Measurements from ENCODE around the gene MBNL2. TPM values are rescaled to one million over a fixed set of nuclear protein-coding genes. Genes with fewer than 3 reads are reported as not detected.

Gene MBNL2
- total RNA-seq, 1 donor from 2014 or later = 67.6 TPM

DNA sequence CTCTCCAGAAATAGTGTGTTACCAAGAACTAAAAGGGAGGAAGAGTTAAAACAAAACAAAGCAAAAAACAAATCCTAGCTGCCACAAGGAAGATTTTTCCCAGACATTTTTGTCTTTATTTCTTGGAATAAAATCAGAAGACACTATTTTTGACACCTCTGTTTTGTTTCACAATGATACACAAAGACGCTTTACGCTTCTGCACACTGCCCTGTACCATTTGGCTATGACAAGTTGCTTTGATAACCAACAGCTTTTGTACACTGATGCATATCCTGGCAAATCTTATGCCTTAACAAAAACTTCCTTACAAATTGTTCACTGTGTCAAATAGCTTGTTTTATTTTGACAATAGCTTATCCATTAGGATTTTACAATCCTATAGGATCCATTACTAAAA is 108.3 kb downstream of the MBNL2 start:
- intact Hi-C loops (cut with DNase I) = no loop called here
- no peak for DNase-seq (ENCODE audit: low spot score)

DNA sequence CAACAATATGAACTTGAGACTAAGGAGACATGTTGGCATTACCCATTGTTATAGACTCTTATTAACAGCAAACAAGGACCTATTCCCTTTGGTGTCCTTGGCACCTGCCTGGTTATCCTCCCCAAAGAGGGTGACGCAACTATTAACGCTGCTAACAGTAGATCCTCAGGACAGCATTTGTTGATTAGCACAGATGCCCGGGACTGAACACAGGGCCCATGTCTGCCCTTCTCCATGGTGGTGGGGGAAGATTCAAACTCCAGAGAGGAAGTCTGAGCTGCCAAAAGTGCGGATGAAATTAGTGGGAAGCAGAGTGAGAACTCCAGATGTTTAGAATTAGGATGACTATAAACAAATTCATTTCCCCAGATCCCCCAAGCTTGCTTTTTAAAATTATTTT is 110.6 kb downstream of the MBNL2 start:
- DNase-seq (ENCODE audit: low spot score) = no peak
- intact Hi-C loops (cut with DNase I) = no loop called here

DNA sequence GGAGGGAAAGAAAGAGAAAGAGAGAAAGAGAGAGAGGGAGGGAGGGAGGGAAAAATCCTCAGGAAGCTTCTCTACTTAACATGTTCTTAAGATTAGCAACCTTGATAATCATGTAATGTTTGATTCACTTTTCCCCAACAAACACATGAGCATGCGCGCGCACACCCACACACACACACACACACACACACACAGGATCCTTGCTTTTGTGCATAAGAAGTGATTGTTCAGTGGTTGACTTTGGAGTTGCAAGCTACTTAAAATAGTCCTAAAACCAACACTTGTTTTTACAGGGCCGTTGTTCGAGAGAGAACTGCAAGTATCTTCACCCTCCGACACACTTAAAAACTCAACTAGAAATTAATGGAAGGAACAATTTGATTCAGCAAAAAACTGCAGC is 111.8 kb downstream of the MBNL2 start:
- no peak for DNase-seq (ENCODE audit: low spot score)
- intact Hi-C loops (cut with DNase I) = no loop called here

DNA sequence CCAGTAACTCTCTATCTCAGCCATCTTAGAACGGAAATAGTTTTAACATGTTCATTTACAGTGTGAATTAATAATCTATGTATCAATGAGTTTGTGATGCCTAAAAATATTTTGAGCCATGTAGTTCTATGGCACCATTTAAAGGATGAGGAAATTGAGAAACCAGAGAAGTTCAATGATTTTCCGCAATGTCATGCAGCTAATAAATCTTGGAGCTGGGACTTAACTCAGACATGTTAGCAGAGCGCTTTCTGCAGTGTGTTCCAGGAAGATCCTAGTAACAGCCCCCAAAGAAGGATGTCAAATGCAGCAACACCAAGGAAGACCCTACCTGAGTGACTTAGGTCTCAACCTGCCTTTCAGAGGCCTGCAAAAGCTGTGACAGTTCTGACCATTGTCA is 112.6 kb downstream of the MBNL2 start:
- intact Hi-C loops (cut with DNase I) = no loop called here

DNA sequence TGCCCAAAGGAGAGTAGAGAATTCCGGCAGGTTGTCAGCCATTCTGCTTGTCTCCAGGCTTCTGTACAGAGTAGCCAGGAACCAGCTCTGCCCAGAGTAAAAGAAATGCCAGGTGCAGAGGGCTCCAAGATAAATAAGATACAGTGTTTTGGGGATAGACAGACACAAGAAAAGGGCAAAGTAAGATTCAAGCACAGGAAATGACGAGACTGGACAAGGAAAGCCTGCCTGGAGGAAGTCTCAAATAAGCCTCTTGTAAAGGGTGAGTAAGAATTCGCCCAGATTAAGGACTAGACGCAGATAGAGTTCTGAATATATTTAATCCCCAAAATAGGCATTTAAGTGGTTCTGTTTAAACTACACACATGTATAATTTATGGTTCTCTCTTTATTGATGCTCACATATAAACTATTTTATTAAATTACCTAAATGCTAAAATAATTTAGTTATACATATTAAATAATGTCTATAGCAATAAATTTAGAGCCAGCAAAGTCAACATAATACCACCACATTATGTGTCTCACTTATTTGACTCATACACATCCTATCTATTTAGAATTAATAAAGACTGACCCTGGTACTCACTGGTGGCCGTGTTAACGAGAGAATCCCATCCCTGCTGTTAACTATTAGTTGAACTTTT is 113.5 kb downstream of the MBNL2 start:
- intact Hi-C loops (cut with DNase I) = no loop called here
- no peak for DNase-seq (ENCODE audit: low spot score)

More for the DNA sequence above, 112.6 kb downstream of the MBNL2 start:
- DNase-seq (ENCODE audit: low spot score) = no peak

DNA sequence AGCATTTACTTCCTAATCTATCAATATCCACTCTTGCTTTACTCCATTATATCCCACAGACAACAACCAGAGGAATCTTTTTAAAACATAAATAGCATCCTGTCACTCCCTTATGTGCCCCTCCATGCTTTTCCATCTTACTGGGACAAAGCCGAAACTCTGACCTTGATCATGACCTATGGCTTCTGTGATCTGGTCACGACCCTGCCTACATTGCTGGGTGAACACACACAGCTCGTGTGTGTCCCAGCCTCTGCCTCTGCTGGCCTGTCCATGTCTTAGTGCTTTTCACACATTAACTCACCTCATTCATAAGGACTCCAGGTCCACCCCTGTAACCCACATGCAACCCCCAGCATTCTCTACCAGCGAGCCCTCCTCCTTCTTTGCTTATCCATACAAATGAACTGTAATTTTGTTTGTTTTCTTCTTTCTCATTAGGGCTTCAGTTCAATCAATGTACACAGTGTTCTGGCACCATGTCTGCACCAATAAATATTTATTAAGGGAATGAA is 115.9 kb downstream of the MBNL2 start:
- intact Hi-C loops (cut with DNase I) = no loop called here
- DNase-seq (ENCODE audit: low spot score) = no peak

DNA sequence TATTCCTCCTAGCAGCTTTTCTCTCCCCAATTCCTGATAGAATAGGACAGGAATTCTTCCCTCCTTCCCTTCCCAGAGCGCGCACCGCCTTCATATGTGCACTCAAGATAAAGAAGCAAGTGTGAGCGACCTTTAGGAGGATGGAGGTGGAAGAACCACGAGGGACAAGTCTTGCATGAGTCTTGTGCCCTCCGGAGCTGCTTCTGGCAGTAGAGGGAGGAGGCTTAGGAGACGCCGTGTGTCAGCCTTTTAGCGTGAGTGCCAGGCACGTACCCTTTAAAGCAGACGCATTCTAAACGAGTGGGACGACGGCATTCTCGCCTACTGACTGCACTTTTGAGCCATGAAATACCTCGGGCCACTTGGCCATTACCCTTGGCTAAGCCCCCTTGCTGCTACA is 116.4 kb downstream of the MBNL2 start:
- intact Hi-C loops (cut with DNase I) = no loop called here
- DNase-seq (ENCODE audit: low spot score) = no peak

DNA sequence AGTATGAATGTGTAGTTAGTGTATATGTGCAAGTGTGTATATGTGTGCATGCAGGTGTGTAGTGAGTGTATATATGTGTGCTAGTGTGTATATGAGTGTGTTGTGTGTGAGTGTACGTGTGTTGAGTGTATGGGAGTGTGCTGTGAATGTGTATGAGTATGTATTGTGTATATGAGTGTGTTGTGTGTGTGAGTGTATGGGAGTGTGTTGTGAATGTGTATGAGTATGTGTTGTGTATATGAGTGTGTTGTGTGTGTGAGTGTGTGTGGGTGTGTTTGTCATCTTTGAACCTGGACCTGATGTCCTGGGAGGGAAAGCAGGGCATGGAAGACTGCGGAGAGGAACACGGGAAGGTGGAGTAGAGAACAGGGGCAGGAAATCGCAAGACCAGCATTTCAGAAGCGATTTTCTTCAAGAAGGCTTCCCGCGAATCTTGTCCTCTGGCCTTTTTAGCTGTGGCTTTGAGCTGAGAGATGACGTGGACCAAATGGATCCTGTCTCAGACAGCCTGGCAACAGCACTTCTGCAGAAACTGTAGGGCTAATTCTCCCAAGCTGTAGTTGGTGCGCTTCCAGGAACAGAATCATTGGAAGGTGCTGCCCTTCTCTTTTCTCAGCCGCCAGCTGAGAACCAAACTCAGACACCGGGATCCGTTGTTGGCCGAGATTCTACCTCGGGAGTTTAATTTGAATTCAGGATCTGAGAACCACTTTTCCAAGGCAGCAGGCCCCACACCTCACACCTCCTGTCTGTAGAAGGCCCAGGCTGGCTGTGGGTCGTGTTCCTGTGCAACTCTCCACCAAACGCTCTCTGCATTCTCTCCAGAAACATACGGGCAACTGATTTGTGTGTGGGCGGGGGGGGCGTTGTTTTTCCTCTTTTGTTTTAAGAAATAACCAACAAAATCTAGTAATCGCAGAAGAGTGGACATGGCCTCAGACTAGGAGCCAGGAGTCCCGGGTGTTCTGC is 117.2 kb downstream of the MBNL2 start:
- no peak for DNase-seq (ENCODE audit: low spot score)
- intact Hi-C loops (cut with DNase I) = no loop called here

DNA sequence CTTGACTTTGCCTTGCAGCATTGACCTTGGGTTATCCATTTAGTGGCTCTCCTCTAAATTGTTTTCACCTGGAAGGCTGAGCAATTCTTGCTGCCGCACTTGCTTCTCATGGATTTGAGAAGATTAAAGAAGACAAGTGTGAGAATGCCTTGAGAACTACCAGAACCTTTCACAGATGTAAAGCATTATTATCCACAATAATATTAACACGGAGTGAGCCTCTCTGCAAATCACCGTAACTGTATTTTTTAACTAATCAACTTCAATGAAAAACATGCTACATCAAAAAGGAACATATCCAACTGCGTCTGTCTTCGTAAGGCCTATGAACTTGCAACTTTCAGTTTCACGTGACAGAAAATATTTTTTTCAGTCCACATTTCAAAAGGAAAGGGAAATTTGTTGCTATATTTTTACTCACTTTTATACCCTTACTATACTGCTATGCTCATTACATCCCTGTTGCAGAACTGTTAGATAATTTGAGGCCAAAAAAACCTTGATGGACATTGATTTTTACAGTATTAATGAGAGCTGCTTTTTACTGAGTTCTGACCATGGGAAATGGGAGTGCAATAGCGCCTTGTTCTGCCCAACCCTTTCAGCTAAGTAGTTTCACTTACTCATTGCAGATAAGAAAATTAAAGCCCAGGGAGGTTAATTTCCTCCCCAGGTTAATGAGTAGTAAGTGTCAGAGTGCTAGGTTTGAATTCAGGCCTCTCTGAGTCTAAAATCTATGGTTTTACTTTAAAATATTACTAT is 118.0 kb downstream of the MBNL2 start:
- intact Hi-C loops (cut with DNase I) = loop anchor here (5.0 kb wide), 1 partner anchor 83 kb away; no protein-coding TSS in a partner anchor
- DNase-seq (ENCODE audit: low spot score) = no peak

DNA sequence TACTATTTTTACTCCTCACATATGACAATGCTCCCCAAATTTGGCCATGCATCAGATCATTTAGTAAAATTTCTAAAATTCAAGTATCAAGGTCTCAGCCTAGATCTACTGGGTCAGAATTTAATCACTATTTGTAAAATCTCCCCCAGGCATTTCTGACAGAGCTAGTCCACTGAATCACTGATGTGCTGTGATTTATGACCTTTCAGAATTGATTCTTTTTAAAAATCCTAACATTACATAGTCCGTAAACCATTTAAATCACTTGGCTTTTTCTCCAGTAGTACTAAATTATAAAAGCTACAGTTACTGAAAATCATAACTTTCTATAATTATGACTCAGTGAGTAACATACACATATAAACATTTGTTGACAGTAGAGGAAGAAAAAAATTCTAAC is 119.0 kb downstream of the MBNL2 start:
- intact Hi-C loops (cut with DNase I) = loop anchor here (5.0 kb wide), 1 partner anchor 84 kb away; no protein-coding TSS in a partner anchor
- no peak for DNase-seq (ENCODE audit: low spot score)

DNA sequence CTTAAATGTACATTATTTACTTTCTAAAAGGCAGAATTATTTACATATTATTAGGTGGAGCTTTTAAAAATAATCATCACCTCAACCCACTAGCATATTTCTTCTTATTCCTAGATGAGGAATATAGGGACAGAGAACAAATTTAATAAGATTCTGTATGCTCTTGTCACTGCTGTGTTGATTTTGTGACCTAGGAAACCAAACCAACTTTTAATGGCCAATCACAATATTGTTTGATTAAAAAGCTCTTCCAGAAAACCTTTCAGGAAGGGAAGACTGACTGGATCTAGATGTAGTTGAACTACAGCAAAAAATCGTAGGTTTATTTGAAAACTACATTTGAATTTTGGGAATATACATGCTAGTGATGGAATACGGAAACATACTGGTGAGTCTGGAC is 120.0 kb downstream of the MBNL2 start:
- no peak for DNase-seq (ENCODE audit: low spot score)
- intact Hi-C loops (cut with DNase I) = loop anchor here (5.0 kb wide), 1 partner anchor 85 kb away; no protein-coding TSS in a partner anchor

DNA sequence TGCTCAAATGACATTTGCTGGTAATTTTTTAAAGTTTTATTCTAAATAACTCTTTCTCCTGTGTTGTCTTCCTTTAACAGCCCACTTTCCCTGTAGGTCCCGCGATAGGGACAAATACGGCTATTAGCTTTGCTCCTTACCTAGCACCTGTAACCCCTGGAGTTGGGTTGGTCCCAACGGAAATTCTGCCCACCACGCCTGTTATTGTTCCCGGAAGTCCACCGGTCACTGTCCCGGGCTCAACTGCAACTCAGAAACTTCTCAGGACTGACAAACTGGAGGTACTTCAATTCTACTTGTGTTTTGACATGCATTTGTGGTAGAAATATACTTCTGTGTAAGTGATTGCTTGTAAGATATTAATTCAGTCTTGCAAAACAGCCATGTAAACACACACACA is 120.8 kb downstream of the MBNL2 start:
- no peak for DNase-seq (ENCODE audit: low spot score)
- intact Hi-C loops (cut with DNase I) = loop anchor here (5.0 kb wide), 1 partner anchor 86 kb away; no protein-coding TSS in a partner anchor

DNA sequence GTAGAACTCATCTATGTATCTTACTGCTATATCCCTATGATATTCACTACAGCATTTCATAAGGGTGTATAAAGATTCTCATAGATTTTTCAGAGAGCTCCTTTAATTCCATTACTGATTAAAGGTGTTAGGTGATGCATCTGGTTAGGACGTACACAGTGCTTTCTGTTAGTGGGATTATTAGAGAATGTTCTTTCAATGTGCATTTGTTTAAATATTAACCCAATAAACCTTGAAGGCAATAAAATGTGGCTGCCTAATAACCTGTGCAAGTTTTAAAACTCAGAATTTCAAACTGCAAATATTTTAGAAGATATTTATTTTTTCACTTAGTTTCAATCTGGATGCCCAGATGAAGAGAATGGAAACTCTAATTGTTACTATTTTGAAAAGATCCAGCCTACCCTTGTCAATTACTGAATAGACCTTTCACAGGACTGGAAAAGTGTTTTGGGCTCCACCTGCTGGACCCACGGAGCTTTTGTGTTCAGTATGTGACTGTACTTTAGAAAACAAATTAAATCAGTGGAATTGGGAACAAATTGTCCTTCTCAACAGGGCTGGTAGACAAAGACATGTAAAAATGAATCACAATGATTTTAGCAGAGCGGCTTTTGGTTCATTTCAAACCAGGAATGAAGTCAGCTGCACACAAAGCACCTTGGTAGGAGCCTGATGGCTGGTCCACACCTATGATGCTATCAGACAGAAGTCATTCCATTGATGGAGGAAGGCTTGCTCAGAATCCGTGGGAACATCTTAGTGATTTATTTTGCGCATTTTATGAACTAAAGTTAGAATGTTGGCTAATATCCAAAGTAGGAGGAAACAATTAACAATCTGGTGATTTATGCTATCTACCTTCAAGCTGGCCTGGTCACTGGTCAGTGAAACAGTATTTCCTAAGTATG is 122.4 kb downstream of the MBNL2 start:
- intact Hi-C loops (cut with DNase I) = loop anchor here (1.0 to 5.0 kb wide), 3 partner anchors 87 to 235 kb away; partner anchors contain the start of gene MBNL2
- no peak for DNase-seq (ENCODE audit: low spot score)

DNA sequence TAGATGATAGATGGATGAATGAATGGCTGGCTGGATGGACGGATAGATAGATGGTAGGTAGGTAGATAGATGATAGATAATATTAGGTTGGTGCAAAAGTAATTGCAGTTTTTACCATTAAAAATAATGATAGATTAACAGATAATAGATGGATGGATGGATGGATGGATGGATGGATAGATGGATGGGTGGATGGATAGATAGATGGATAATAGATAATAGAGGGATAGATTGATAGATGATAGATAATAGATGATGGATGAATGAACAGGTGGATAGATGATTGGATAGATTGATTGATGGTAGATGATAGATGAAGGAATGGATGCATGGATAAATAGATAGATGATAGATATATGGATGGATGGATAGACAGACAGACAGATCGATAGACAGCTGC is 124.0 kb downstream of the MBNL2 start:
- intact Hi-C loops (cut with DNase I) = no loop called here
- no peak for DNase-seq (ENCODE audit: low spot score)

DNA sequence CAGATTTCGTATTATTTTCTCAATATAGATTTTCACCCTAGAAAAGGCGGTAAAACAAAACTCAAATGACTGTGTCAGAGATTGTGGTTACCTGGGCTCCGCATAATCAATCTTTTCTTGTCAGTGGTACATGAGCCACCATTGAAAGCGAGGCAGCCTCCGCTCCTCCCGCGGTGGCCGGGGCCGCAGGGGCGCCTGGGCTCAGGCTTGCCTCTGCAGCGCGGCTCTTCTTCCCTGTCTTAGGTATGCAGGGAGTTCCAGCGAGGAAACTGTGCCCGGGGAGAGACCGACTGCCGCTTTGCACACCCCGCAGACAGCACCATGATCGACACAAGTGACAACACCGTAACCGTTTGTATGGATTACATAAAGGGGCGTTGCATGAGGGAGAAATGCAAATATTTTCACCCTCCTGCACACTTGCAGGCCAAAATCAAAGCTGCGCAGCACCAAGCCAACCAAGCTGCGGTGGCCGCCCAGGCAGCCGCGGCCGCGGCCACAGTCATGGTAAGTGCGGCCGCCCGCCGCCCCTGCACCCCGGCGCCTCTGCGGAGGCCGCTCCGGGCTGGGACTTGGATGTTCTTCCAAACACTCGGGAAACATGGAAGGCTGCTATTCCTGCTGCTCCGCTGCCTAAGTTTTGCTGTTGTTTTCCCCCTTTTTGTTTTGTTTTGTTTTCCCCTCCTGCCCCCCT is 124.6 kb downstream of the MBNL2 start:
- intact Hi-C loops (cut with DNase I) = no loop called here
- DNase-seq (ENCODE audit: low spot score) = no peak

DNA sequence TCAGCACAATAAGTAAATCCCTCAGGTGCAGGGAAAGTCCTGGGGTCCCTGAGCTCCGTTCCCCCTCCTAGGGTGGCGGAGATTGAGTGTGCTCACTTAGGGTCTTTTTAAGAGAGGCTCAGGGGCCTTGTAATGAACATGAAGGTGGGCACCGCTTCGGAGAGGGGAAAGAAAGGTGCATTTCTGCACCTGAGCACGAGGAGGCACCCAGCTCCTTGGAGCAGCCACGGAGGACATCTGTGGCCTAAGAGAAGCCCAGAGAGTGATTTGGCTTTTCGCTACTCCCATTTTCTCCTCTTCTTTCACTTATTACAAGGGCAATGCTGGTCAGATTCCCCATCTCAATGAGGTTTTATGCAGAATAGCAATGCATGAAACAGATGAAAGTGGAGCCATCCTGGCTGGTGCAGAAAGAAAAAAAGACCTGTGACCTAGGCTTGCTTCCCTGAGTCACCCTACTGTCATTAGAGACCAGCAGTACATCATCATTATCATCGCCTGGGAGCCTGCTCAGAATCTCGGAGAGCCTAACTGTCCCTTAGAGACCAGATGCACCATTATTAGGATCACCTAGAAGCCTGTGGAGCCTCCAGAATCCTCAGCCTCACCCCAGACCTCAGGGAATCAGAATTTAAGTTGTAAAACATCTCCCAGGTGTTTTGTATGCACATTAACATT is 125.3 kb downstream of the MBNL2 start:
- DNase-seq (ENCODE audit: low spot score) = no peak
- intact Hi-C loops (cut with DNase I) = no loop called here

DNA sequence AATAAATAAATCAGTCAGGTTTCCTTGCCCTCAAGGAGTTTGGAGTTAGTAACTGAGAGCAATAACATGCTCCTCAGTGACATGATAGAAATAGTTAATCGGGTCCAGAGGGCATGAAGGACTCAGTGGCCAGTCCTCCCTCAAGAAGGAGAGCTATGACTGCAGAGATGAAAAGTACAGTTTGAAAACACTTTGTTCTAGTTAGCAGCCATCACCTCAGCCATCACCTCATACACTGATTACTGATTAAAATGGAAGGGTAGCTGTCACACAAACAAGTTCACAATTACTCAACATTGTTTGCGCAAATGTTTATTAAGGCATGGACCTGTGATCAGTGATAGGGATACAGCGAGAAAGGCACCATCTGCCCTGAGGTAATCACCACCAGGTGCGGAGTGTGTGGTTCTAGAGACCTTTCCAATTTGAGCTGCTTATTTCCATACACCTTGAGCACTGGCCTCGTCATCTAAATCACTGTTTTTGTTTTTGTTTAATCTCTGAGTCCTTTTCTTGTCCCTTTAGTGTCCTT is 126.5 kb downstream of the MBNL2 start:
- intact Hi-C loops (cut with DNase I) = no loop called here
- no peak for DNase-seq (ENCODE audit: low spot score)

All from cardiac septum (tissue), 1 donor.